ENCODE data around the gene HES5.

- TF ChIP-seq CTCF (IDR thresholded peaks at IDR 0.05; ENCODE audit: low read depth, low read length, poor library complexity, severe bottlenecking) (no peak), EZH2phosphoT487 (IDR thresholded peaks at IDR 0.05; ENCODE audit: borderline replicate concordance, low read length) (no peak)
Measured at GRCh38 chr1:2538872-2539271, 8.8 kb upstream of the HES5 start.
